ENCODE measurements around the gene TYMP. TPM values are rescaled to one million over a fixed set of nuclear protein-coding genes. Genes with fewer than 3 reads are reported as not detected.
A peak's percentile ranks its signal among the peaks of the same experiment; 100 is the strongest.

TYMP gene
- total and polyA plus RNA-seq, 2 donors (not counting 1 experiment from before 2014, with no cell fraction given), result 3.7 to 40.1 TPM

GRCh38 chr22:50525104-50525857 is 4.5 kb downstream of the TYMP start, which contains the start of gene SCO2:
Gene SCO2, minus strand, starts transcription at chr22:50525598. Its CDS starts 1,187 bp downstream, at chr22:50524411.
- H2AFZ ChIP-seq (ENCODE audit: low read length), result peak within 1 kb of the TSS; percentile 17

GRCh38 chr22:50524676-50525103 is 5.1 kb downstream of the TYMP start:
- H3K4me2 ChIP-seq (ENCODE audit: extremely low read depth, insufficient read depth, low read length), result peak overlapping the region; percentile 100
- peak overlapping the region; percentile 53 to 82 (median 66) for H3K4me3 ChIP-seq (replicated peaks in 1 of 4; ENCODE audit: control extremely low read depth in 1 of 4, insufficient read depth in 1 of 4, low read depth in 3 of 4, low read length in 4 of 4)
- no peak for DNase-seq (ENCODE audit: low read depth in 2 of 2)
- peaks cover 17% of the 10 kb centered on the region for H3K36me3 ChIP-seq (ENCODE audit: control insufficient read depth, insufficient read depth, low read length)
- TF ChIP-seq CTCF (conservative IDR thresholded peaks at IDR 0.05 in 1 of 2, IDR thresholded peaks at IDR 0.05 in 1 of 2; ENCODE audit: low read depth in 1 of 2, low read length in 2 of 2) (no peak), EZH2 (IDR thresholded peaks at IDR 0.05; ENCODE audit: low read length, missing control alignments) (no peak)
- peaks cover 11% of the 10 kb centered on the region for H3K4me1 ChIP-seq (ENCODE audit: control insufficient read depth, extremely low read depth, insufficient read depth, low read length)
- H2AFZ ChIP-seq (ENCODE audit: low read length), result no peak overlapping the region
- H3K79me2 ChIP-seq (ENCODE audit: control insufficient read depth, insufficient read depth, low read length), result peaks cover 18% of the 10 kb centered on the region
- peak overlapping the region; percentile 71 for H3K27ac ChIP-seq (ENCODE audit: insufficient read depth, low read length)
- H3K9ac ChIP-seq (ENCODE audit: insufficient read depth, low read length), result peak overlapping the region; percentile 84
- H3K27me3 ChIP-seq (ENCODE audit: control insufficient read depth, insufficient read depth, low read length), result no peaks in the 10 kb centered on the region
- H3K9me3 ChIP-seq (ENCODE audit: control insufficient read depth, insufficient read depth, low read depth, low read length), result no peaks in the 10 kb centered on the region
- no peaks in the 10 kb centered on the region for H4K20me1 ChIP-seq (ENCODE audit: control insufficient read depth, extremely low read depth, insufficient read depth, low read length)

More at GRCh38 chr22:50525104-50525857, 4.5 kb downstream of the TYMP start, which contains the start of gene SCO2:
- peak within 1 kb of the TSS; percentile 71 for H3K27ac ChIP-seq (ENCODE audit: insufficient read depth, low read length)
- peaks cover 11% of the 10 kb centered on the region for H3K4me1 ChIP-seq (ENCODE audit: control insufficient read depth, extremely low read depth, insufficient read depth, low read length)
- peak; percentile 97 for DNase-seq (ENCODE audit: low read depth in 2 of 2)
- H3K79me2 ChIP-seq (ENCODE audit: control insufficient read depth, insufficient read depth, low read length), result peaks cover 18% of the 10 kb centered on the region
- peak within 1 kb of the TSS; percentile 53 to 82 (median 66) for H3K4me3 ChIP-seq (replicated peaks in 1 of 4; ENCODE audit: control extremely low read depth in 1 of 4, insufficient read depth in 1 of 4, low read depth in 3 of 4, low read length in 4 of 4)
- peak within 1 kb of the TSS; percentile 84 for H3K9ac ChIP-seq (ENCODE audit: insufficient read depth, low read length)
- peaks cover 17% of the 10 kb centered on the region for H3K36me3 ChIP-seq (ENCODE audit: control insufficient read depth, insufficient read depth, low read length)
- H4K20me1 ChIP-seq (ENCODE audit: control insufficient read depth, extremely low read depth, insufficient read depth, low read length), result no peaks in the 10 kb centered on the region
- TF ChIP-seq EZH2 (IDR thresholded peaks at IDR 0.05; ENCODE audit: low read length, missing control alignments) (no peak), CTCF (conservative IDR thresholded peaks at IDR 0.05 in 1 of 2, IDR thresholded peaks at IDR 0.05 in 1 of 2; ENCODE audit: low read depth in 1 of 2, low read length in 2 of 2) (no peak)
- H3K9me3 ChIP-seq (ENCODE audit: control insufficient read depth, insufficient read depth, low read depth, low read length), result no peaks in the 10 kb centered on the region
- H3K27me3 ChIP-seq (ENCODE audit: control insufficient read depth, insufficient read depth, low read length), result peaks cover 3% of the 10 kb centered on the region
- peak within 1 kb of the TSS; percentile 100 for H3K4me2 ChIP-seq (ENCODE audit: extremely low read depth, insufficient read depth, low read length)

- Histone ChIP-seq H3K36me3 (ENCODE audit: control insufficient read depth, insufficient read depth, low read length) (peaks cover 17% of the 10 kb centered on the region), H3K4me2 (ENCODE audit: extremely low read depth, insufficient read depth, low read length) (peak overlapping the region; percentile 100), H3K4me3 (replicated peaks in 1 of 4; ENCODE audit: control extremely low read depth in 1 of 4, insufficient read depth in 1 of 4, low read depth in 3 of 4, low read length in 4 of 4) (peak overlapping the region; percentile 53 to 82 (median 66)), H3K27me3 (ENCODE audit: control insufficient read depth, insufficient read depth, low read length) (no peaks in the 10 kb centered on the region), H3K9me3 (ENCODE audit: control insufficient read depth, insufficient read depth, low read depth, low read length) (no peaks in the 10 kb centered on the region), H2AFZ (ENCODE audit: low read length) (no peak overlapping the region), H3K9ac (ENCODE audit: insufficient read depth, low read length) (peak overlapping the region; percentile 84), H4K20me1 (ENCODE audit: control insufficient read depth, extremely low read depth, insufficient read depth, low read length) (no peaks in the 10 kb centered on the region), H3K4me1 (ENCODE audit: control insufficient read depth, extremely low read depth, insufficient read depth, low read length) (peaks cover 11% of the 10 kb centered on the region), H3K79me2 (ENCODE audit: control insufficient read depth, insufficient read depth, low read length) (peaks cover 18% of the 10 kb centered on the region), H3K27ac (ENCODE audit: insufficient read depth, low read length) (peak overlapping the region; percentile 71)
- no peak for DNase-seq (ENCODE audit: low read depth in 2 of 2)
- TF ChIP-seq EZH2 (IDR thresholded peaks at IDR 0.05; ENCODE audit: low read length, missing control alignments), result no peak
- TF ChIP-seq CTCF (conservative IDR thresholded peaks at IDR 0.05 in 1 of 2, IDR thresholded peaks at IDR 0.05 in 1 of 2; ENCODE audit: low read depth in 1 of 2, low read length in 2 of 2), result no peak
Measured at GRCh38 chr22:50523806-50524675, 5.8 kb downstream of the TYMP start.

Measured in fibroblast of lung (primary cell).